Caco-2 (cell line): Measurements from ENCODE around the gene ACSS1. TPM values are rescaled to one million over a fixed set of nuclear protein-coding genes. Genes with fewer than 3 reads are reported as not detected.

ENCODE experiments used
- BruUV-seq: library from RNA; stranded (reverse); fragments of 400-500 nt; replicated peaks from 2 replicates; lab custom pipeline; 2021; lab: Mats Ljungman, UMichigan
- CTCF ChIA-PET: fragments of 300-600 bp; sonication (Branson Sonifier 250); formaldehyde crosslinking; loops from one replicate; lab custom pipeline; 2022; ENCODE audit warnings: antibody characterized with exemption; lab: Charles Lee
- POLR2A ChIA-PET: fragments of 300-600 bp; sonication (Branson Sonifier 250); formaldehyde crosslinking; loops from one replicate; lab custom pipeline; 2022; ENCODE audit warnings: antibody characterized with exemption; lab: Charles Lee
- DNase-seq, 2 experiments: peaks; one replicate each; pipeline versions ENCODE4 v3.0.0 to v3.0.0-alpha.2; 2020 to 2022
- H3K27me3 ChIP-seq: replicated peaks from 2 replicates; pipeline ENCODE4 v1.6.0; 2011; ENCODE audit warnings: low read length; ENCODE audit not compliant: control insufficient read depth, insufficient read depth
- H3K36me3 ChIP-seq: 2 replicates; pipeline ENCODE4 v1.5.1; 2011; ENCODE audit warnings: low read length; ENCODE audit not compliant: control insufficient read depth, insufficient read depth
- H3K4me1 ChIP-seq: fragments of 250-450 bp; sonication (Bioruptor Pico); 2 replicates; pipeline ENCODE4 v1.5.1; 2020; ENCODE audit warnings: mild to moderate bottlenecking
- H3K4me3 ChIP-seq: 2 replicates; pipeline ENCODE4 v1.5.1; 2011; ENCODE audit warnings: low read depth, mild to moderate bottlenecking, control low read depth, low read length
- H3K9me3 ChIP-seq: fragments of 250-450 bp; sonication (Bioruptor Pico); 2 replicates; pipeline ENCODE4 v1.5.1; 2020; ENCODE audit warnings: mild to moderate bottlenecking, moderate library complexity
- H3K27ac Mint-ChIP-seq: one replicate; pipeline ENCODE4 v1.8.0; 2022; ENCODE audit warnings: mixed read lengths; ENCODE audit not compliant: unreplicated experiment
- H3K27me3 Mint-ChIP-seq: one replicate; pipeline ENCODE4 v1.8.0; 2022; ENCODE audit warnings: mixed read lengths; ENCODE audit not compliant: insufficient read depth, unreplicated experiment
- H3K36me3 Mint-ChIP-seq: one replicate; pipeline ENCODE4 v1.8.0; 2022; ENCODE audit warnings: mild to moderate bottlenecking, mixed read lengths; ENCODE audit not compliant: insufficient read depth, unreplicated experiment
- H3K4me1 Mint-ChIP-seq: one replicate; pipeline ENCODE4 v1.8.0; 2022; ENCODE audit warnings: low read depth, mixed read lengths; ENCODE audit not compliant: unreplicated experiment
- H3K4me3 Mint-ChIP-seq: one replicate; pipeline ENCODE4 v1.8.0; 2022; ENCODE audit warnings: mild to moderate bottlenecking, moderate library complexity, mixed read lengths; ENCODE audit not compliant: unreplicated experiment
- H3K9me3 Mint-ChIP-seq: one replicate; pipeline ENCODE4 v1.8.0; 2022; ENCODE audit warnings: mixed read lengths; ENCODE audit not compliant: unreplicated experiment
- CTCF ChIP-seq, 2 experiments: fragments of 200-600 bp in 1 of 2; IDR thresholded peaks; 1 replicate in 1 of 2; 2 replicates in 1 of 2; pipeline versions ENCODE4 v1.5.1 to v1.8.0; 2011 to 2022; ENCODE audit warnings: antibody characterized with exemption in 1 of 2, control low read depth in 1 of 2, inconsistent platforms in 1 of 2, low read depth in 1 of 2, low read length in 1 of 2, mild to moderate bottlenecking in 1 of 2, moderate library complexity in 1 of 2; ENCODE audit not compliant: insufficient read depth in 1 of 2, severe bottlenecking in 1 of 2, unreplicated experiment in 1 of 2
- intact Hi-C: fragments of 100-400 bp; cut with micrococcal nuclease; formaldehyde crosslinking; loops from one replicate; pipeline ENCODE4 v1.10.0; 2022; ENCODE audit not compliant: unreplicated experiment
- total RNA-seq: library from RNA; stranded (reverse); gene quantifications from 2 replicates; pipeline ENCODE4 v1.2.3, GENCODE V29; 2022

Gene ACSS1
- total RNA-seq, 1 experiment from 2014 or later, result 113 TPM

DNA sequence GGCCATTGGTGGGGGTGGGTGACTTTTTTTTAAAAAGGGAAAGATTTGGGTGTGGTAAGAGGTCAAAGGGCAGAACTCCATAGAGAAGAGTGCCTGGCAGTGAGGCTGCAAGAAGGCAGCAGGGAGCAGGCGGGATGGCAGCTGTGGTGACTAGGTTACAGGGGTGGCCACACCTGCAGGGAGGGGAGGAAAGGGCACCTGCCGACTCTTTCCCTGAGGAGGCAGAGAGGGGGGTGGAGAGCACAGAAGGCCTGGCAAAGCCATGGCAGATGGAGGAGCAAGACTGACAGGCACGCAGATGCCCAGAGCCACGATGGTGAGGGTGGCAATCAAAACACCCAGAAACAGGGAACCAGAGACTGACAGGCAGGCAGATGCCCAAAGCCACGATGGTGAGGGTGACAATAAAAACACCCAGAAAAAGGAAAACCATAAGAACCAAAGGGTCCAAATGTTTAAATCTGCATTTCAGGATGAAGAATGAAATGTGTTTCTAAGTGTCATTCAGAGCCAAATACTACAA is 89.6 kb downstream of the ACSS1 start:
- H3K27me3 Mint-ChIP-seq, result no peaks in the 10 kb centered on the region
- Histone ChIP-seq H3K4me1 (no peaks in the 10 kb centered on the region), H3K36me3 (peaks cover 3% of the 10 kb centered on the region), H3K27me3 (no peaks in the 10 kb centered on the region), H3K9me3 (no peaks in the 10 kb centered on the region), H3K4me3 (no peak overlapping the region)
- DNase-seq, result no peak
- ChIA-PET CTCF (no interaction called here), POLR2A (no interaction called here)
- no TSS peak for BruUV-seq
- no peak overlapping the region for H3K27ac Mint-ChIP-seq
- intact Hi-C loops, result no loop called here
- no peak for TF ChIP-seq CTCF (IDR thresholded peaks at IDR 0.05; ENCODE audit: insufficient read depth in 1 of 2, low read depth in 1 of 2, low read length in 1 of 2, severe bottlenecking in 1 of 2, unreplicated experiment in 1 of 2)
- no peak overlapping the region for H3K4me3 Mint-ChIP-seq
- H3K9me3 Mint-ChIP-seq, result no peaks in the 10 kb centered on the region
- H3K36me3 Mint-ChIP-seq, result peaks cover 39% of the 10 kb centered on the region
- H3K4me1 Mint-ChIP-seq, result no peaks in the 10 kb centered on the region

- Mint-ChIP-seq H3K36me3 (peaks cover 38% of the 10 kb centered on the region), H3K27ac (no peak overlapping the region), H3K4me3 (no peak overlapping the region), H3K4me1 (no peaks in the 10 kb centered on the region), H3K27me3 (no peaks in the 10 kb centered on the region), H3K9me3 (no peaks in the 10 kb centered on the region)
- no peak for TF ChIP-seq CTCF (IDR thresholded peaks at IDR 0.05; ENCODE audit: insufficient read depth in 1 of 2, low read depth in 1 of 2, low read length in 1 of 2, severe bottlenecking in 1 of 2, unreplicated experiment in 1 of 2)
- H3K9me3 ChIP-seq, result no peaks in the 10 kb centered on the region
- ChIA-PET CTCF (no interaction called here), POLR2A (no interaction called here)
- H3K27me3 ChIP-seq, result no peaks in the 10 kb centered on the region
- no peak overlapping the region for H3K4me3 ChIP-seq
- intact Hi-C loops, result no loop called here
- H3K4me1 ChIP-seq, result no peaks in the 10 kb centered on the region
- no TSS peak for BruUV-seq
- DNase-seq, result no peak
- H3K36me3 ChIP-seq, result peaks cover 3% of the 10 kb centered on the region
Measured at GRCh38 chr20:24966317-24967012, 91.5 kb downstream of the ACSS1 start.

GRCh38 chr20:24965065-24965919 is 92.6 kb downstream of the ACSS1 start:
- Histone ChIP-seq H3K9me3 (no peaks in the 10 kb centered on the region), H3K4me3 (no peak overlapping the region), H3K36me3 (peaks cover 3% of the 10 kb centered on the region), H3K4me1 (0 out of 2 replicates have a peak, but pooled peaks cover 2% of the 10 kb centered on the region), H3K27me3 (no peaks in the 10 kb centered on the region)
- TF ChIP-seq CTCF (IDR thresholded peaks at IDR 0.05; ENCODE audit: insufficient read depth in 1 of 2, low read depth in 1 of 2, low read length in 1 of 2, severe bottlenecking in 1 of 2, unreplicated experiment in 1 of 2), result no peak
- POLR2A ChIA-PET, result no interaction called here
- CTCF ChIA-PET, result no interaction called here
- Mint-ChIP-seq H3K4me3 (no peak overlapping the region), H3K36me3 (peaks cover 38% of the 10 kb centered on the region), H3K9me3 (no peaks in the 10 kb centered on the region), H3K27ac (no peak overlapping the region), H3K4me1 (no peaks in the 10 kb centered on the region), H3K27me3 (no peaks in the 10 kb centered on the region)
- no peak for DNase-seq
- no TSS peak for BruUV-seq
- intact Hi-C loops, result no loop called here
